ENCODE measurements around the gene MAPT.

- TF ChIP-seq RAD21 (CRISPR knock-in tag; IDR thresholded peaks at IDR 0.05) (no peak), POLR2A (IDR thresholded peaks at IDR 0.05; ENCODE audit: insufficient read depth in 1 of 2, low read depth in 2 of 2, low read length in 2 of 2) (0 out of 4 replicates have a peak, but pooled peaks of 1 of the 2 experiments have one; percentile 29), ZNF878 (CRISPR knock-in tag; IDR thresholded peaks at IDR 0.05) (no peak), POLR2AphosphoS2 (IDR thresholded peaks at IDR 0.05; ENCODE audit: low read depth, low read length) (no peak), ZNF432 (CRISPR knock-in tag; IDR thresholded peaks at IDR 0.05; ENCODE audit: borderline replicate concordance) (no peak), SP1 (IDR thresholded peaks at IDR 0.05) (no peak), SP1 (CRISPR knock-in tag; IDR thresholded peaks at IDR 0.05) (no peak), IRF2 (CRISPR knock-in tag; IDR thresholded peaks at IDR 0.05) (no peak), USF2 (IDR thresholded peaks at IDR 0.05; ENCODE audit: low read depth, low read length) (no peak), USF2 (CRISPR knock-in tag; IDR thresholded peaks at IDR 0.05; ENCODE audit: borderline replicate concordance) (no peak), POLR2AphosphoS5 (IDR thresholded peaks at IDR 0.05; ENCODE audit: low read depth, low read length) (no peak)
- TF ChIP-seq, protein P1, sequence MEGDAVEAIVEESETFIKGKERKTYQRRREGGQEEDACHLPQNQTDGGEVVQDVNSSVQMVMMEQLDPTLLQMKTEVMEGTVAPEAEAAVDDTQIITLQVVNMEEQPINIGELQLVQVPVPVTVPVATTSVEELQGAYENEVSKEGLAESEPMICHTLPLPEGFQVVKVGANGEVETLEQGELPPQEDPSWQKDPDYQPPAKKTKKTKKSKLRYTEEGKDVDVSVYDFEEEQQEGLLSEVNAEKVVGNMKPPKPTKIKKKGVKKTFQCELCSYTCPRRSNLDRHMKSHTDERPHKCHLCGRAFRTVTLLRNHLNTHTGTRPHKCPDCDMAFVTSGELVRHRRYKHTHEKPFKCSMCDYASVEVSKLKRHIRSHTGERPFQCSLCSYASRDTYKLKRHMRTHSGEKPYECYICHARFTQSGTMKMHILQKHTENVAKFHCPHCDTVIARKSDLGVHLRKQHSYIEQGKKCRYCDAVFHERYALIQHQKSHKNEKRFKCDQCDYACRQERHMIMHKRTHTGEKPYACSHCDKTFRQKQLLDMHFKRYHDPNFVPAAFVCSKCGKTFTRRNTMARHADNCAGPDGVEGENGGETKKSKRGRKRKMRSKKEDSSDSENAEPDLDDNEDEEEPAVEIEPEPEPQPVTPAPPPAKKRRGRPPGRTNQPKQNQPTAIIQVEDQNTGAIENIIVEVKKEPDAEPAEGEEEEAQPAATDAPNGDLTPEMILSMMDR (CRISPR knock-in tag; IDR thresholded peaks at IDR 0.05), result no peak
- TF ChIP-seq, protein P2, sequence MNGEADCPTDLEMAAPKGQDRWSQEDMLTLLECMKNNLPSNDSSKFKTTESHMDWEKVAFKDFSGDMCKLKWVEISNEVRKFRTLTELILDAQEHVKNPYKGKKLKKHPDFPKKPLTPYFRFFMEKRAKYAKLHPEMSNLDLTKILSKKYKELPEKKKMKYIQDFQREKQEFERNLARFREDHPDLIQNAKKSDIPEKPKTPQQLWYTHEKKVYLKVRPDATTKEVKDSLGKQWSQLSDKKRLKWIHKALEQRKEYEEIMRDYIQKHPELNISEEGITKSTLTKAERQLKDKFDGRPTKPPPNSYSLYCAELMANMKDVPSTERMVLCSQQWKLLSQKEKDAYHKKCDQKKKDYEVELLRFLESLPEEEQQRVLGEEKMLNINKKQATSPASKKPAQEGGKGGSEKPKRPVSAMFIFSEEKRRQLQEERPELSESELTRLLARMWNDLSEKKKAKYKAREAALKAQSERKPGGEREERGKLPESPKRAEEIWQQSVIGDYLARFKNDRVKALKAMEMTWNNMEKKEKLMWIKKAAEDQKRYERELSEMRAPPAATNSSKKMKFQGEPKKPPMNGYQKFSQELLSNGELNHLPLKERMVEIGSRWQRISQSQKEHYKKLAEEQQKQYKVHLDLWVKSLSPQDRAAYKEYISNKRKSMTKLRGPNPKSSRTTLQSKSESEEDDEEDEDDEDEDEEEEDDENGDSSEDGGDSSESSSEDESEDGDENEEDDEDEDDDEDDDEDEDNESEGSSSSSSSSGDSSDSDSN (CRISPR knock-in tag; IDR thresholded peaks at IDR 0.05), result no peak
- TF ChIP-seq, protein P3, sequence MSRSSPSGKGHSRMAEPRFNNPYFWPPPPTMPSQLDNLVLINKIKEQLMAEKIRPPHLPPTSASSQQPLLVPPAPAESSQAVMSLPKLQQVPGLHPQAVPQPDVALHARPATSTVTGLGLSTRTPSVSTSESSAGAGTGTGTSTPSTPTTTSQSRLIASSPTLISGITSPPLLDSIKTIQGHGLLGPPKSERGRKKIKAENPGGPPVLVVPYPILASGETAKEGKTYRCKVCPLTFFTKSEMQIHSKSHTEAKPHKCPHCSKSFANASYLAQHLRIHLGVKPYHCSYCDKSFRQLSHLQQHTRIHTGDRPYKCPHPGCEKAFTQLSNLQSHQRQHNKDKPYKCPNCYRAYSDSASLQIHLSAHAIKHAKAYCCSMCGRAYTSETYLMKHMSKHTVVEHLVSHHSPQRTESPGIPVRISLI (CRISPR knock-in tag; IDR thresholded peaks at IDR 0.05; ENCODE audit: borderline replicate concordance), result no peak
- TF ChIP-seq, protein P4, sequence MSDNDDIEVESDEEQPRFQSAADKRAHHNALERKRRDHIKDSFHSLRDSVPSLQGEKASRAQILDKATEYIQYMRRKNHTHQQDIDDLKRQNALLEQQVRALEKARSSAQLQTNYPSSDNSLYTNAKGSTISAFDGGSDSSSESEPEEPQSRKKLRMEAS (IDR thresholded peaks at IDR 0.05), result no peak
Observed at GRCh38 chr17:46033392-46033791, 139.0 kb downstream of the MAPT start.

Measured in HepG2 (cell line).